Bronchial epithelial cell (primary cell): ENCODE data around the gene SCD5. TPM values are rescaled to one million over a fixed set of nuclear protein-coding genes. Genes with fewer than 3 reads are reported as not detected.

ENCODE experiments used
- DNase-seq: peaks from one replicate; pipeline ENCODE4 v3.0.0-alpha.2; 2010; ENCODE audit warnings: low read depth
- FAIRE-seq: peaks from 2 replicates; lab custom pipeline; 2011; peaks lifted over from hg19 to GRCh38; lab: Jason Lieb, UNC
- H3K27me3 ChIP-seq: 2 replicates; pipeline ENCODE4 v1.5.1; 2011; ENCODE audit warnings: low read length; ENCODE audit not compliant: control insufficient read depth, insufficient read depth
- H3K36me3 ChIP-seq: 2 replicates; pipeline ENCODE4 v1.5.1; 2011; ENCODE audit warnings: low read length; ENCODE audit not compliant: control insufficient read depth, insufficient read depth
- H3K4me3 ChIP-seq: 2 replicates; pipeline ENCODE4 v1.5.1; 2011; ENCODE audit warnings: mild to moderate bottlenecking, low read depth, low read length, control low read depth
- total RNA-seq: library from RNA; depleted of rRNA; stranded (reverse); fragments of >200 nt; gene quantifications from 2 replicates; pipeline ENCODE4 v1.2.1, GENCODE V29; 2014
- TF ChIP-seq, protein P1 (sequence below): IDR thresholded peaks from 2 replicates; pipeline ENCODE4 v1.5.1; 2011; ENCODE audit warnings: mild to moderate bottlenecking, moderate library complexity, low read length, control low read depth, inconsistent platforms; ENCODE audit not compliant: insufficient read depth, severe bottlenecking

The SCD5 gene
- total RNA-seq, 1 donor from 2014 or later, result 1.3 TPM

DNA sequence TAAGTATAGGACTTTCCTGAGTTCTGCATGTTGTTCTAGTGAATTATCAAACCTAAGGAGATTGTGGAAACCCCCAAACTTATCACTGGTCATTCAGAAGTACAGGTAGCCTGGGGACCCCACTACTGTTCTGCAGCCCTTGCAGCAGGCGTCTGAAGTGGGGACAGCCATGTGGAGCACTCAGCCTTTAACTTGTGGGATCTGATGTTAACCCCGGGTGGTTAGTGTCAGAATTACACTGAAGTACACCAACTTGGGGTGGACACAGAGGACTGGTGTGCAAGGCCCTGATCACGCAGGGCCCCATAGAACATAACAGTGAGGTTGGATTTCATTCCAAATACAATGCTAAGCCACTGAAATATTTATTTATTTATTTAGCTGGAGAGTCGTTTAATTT, 103.7 kb downstream of the SCD5 start:
- H3K27me3 ChIP-seq, result no peaks in the 10 kb centered on the region
- TF ChIP-seq, protein P1, sequence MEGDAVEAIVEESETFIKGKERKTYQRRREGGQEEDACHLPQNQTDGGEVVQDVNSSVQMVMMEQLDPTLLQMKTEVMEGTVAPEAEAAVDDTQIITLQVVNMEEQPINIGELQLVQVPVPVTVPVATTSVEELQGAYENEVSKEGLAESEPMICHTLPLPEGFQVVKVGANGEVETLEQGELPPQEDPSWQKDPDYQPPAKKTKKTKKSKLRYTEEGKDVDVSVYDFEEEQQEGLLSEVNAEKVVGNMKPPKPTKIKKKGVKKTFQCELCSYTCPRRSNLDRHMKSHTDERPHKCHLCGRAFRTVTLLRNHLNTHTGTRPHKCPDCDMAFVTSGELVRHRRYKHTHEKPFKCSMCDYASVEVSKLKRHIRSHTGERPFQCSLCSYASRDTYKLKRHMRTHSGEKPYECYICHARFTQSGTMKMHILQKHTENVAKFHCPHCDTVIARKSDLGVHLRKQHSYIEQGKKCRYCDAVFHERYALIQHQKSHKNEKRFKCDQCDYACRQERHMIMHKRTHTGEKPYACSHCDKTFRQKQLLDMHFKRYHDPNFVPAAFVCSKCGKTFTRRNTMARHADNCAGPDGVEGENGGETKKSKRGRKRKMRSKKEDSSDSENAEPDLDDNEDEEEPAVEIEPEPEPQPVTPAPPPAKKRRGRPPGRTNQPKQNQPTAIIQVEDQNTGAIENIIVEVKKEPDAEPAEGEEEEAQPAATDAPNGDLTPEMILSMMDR, result no peak
- FAIRE-seq (no peak), DNase-seq (no peak)
- H3K36me3 ChIP-seq, result peaks cover 1% of the 10 kb centered on the region
- H3K4me3 ChIP-seq, result no peak overlapping the region

DNA sequence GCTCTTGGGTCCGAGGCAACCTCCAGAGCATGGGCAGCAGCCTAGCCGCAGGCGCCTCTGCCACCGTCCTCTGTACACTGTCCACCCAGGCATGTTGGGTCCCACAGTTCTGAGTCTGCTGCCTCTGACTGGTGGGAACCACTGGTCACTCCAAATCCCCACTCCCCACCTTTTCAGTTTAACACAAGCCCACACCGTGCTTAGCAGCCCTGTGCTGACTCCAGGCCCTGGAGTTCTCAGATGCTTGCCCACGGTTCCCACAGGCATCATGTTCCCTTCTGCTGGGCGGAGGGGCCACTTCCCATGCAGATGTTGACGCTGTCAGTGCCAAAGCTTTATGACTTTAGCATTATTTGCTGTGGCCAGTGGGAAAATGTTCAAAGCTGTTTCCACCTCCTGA, 104.5 kb downstream of the SCD5 start:
- TF ChIP-seq, protein P1, result no peak
- FAIRE-seq (no peak), DNase-seq (no peak)
- Histone ChIP-seq H3K27me3 (no peaks in the 10 kb centered on the region), H3K36me3 (peaks cover 1% of the 10 kb centered on the region), H3K4me3 (no peak overlapping the region)

DNA sequence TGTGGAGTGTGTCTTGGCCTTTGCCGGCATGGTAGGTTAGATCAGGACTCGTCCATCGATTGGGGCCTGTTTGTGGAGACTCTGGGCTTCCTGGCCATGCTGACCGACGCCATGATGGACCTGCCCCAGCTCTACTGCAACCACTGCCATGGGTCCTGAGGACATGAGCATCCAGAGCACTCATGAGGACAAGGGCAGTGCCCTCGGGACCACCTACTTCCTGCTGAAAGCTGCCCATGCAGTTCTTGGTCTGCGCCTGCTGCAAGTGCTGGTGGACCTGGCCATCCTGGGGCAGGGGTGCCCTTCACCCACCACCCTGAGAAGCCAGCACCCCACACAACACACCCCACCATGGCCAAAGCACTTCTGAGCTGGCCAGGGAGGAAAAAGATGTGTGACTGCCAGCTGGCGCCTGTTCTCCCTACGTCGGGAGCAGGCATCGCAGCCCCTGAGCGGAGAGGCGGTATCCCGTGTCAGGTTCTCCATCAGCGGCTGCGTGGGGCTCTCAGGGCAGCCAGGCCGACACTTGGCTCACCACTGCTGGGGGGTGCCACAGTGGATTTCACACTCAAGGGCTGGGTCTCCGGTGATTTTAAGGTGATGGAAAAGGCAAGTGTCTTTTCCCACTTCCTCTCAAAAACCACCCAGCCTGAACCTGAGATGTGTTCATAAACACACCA, 106.4 kb downstream of the SCD5 start:
- FAIRE-seq (no peak), DNase-seq (no peak)
- Histone ChIP-seq H3K36me3 (no peaks in the 10 kb centered on the region), H3K4me3 (no peak overlapping the region), H3K27me3 (no peaks in the 10 kb centered on the region)
- TF ChIP-seq, protein P1, result no peak

DNA sequence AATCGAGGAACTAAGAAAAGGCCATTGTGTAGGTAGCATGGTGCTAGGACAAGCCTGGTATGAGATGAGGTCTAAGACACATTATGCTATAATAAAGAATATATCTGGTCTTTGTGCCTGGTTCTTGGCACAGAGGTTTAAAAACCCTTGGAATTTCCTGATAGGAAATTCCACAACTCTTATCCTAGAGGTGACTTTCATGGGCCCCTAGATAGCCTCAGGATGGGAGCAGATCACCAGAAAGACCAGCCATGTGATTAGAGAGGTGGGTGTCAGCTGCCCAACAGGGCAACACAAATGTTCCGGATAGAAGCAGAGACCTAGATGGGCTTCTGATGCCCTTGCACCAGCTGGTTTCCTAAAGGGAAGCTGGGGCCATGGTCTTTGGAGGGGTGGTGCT, 107.2 kb downstream of the SCD5 start:
- FAIRE-seq (no peak), DNase-seq (no peak)
- Histone ChIP-seq H3K27me3 (no peaks in the 10 kb centered on the region), H3K4me3 (no peak overlapping the region), H3K36me3 (no peaks in the 10 kb centered on the region)
- TF ChIP-seq, protein P1, result no peak

DNA sequence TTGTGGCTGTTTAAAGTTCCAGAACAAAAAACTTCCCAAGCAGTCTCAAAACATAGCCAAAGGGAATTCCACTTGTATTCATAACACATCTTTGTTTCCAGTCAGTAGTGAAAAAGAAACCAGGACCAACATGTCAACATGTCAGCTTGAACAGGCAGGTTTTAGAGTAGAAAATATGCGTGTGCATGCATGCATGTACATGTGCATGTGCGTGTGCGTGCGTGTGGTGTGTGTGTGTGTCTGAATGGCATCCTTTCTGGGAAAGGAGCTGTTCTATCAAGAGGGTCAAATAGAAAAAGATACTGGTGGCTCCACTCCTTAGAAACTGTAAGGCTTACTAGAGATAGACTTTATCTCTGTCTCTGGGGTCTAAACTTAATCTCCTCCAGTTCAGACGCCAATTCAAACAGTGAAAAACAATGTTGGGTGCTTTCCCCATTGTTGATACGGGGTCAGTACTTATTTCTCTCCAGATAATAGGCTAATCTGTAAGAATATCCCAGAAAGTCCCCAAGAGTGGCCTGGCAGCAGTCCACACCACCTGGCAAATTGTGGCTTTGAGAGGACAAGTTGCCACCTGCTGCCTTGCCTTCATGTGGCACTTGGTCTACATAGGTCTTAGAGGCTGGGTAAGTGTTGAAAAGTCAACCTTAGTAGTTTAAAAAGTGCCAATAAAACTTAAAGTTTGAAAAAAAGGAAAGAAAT, 110.4 kb downstream of the SCD5 start:
- Histone ChIP-seq H3K4me3 (no peak overlapping the region), H3K27me3 (no peaks in the 10 kb centered on the region), H3K36me3 (no peaks in the 10 kb centered on the region)
- DNase-seq (peak; percentile 66), FAIRE-seq (peak; percentile 18)
- TF ChIP-seq, protein P1, result no peak

DNA sequence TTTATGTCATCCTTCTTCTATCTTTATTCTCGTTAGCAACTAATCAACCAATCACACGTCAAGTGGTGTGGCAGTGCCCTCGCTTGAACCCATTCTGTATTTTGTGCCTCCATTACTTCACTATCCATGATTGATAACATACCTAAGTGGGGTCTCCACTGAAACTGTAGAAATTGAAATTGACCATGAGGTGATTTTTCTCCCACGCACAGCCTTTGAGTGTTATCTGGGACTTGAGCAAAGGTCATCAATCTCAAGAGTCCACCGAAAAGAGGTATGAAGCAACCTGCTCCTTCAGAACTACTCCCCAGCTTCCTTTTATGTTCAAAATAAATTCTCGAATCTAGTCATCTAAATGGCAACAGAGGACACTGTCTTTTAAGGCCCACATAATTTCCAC, 111.1 kb downstream of the SCD5 start:
- H3K4me3 ChIP-seq, result no peak overlapping the region
- no peaks in the 10 kb centered on the region for H3K36me3 ChIP-seq
- DNase-seq (no peak), FAIRE-seq (no peak)
- no peaks in the 10 kb centered on the region for H3K27me3 ChIP-seq
- TF ChIP-seq, protein P1, result no peak
